HG03378 (cell line): ENCODE measurements around the gene GPR32.
"Not testable (repeated sequence)": the region's sequence is repeated elsewhere in the genome, so short reads cannot be mapped to it uniquely, and the experiment has no call there.

ENCODE experiments used
- ATAC-seq: cut with Tn5 transposase; IDR thresholded peaks from one replicate; pipeline ENCODE4 v1.9.1; 2021; ENCODE audit warnings: mild to moderate bottlenecking, moderate library complexity; ENCODE audit not compliant: unreplicated experiment

The GPR32 gene

GRCh38 chr19:50797781-50798658 lies 27.8 kb downstream of the GPR32 start:
- no peak for ATAC-seq

DNA sequence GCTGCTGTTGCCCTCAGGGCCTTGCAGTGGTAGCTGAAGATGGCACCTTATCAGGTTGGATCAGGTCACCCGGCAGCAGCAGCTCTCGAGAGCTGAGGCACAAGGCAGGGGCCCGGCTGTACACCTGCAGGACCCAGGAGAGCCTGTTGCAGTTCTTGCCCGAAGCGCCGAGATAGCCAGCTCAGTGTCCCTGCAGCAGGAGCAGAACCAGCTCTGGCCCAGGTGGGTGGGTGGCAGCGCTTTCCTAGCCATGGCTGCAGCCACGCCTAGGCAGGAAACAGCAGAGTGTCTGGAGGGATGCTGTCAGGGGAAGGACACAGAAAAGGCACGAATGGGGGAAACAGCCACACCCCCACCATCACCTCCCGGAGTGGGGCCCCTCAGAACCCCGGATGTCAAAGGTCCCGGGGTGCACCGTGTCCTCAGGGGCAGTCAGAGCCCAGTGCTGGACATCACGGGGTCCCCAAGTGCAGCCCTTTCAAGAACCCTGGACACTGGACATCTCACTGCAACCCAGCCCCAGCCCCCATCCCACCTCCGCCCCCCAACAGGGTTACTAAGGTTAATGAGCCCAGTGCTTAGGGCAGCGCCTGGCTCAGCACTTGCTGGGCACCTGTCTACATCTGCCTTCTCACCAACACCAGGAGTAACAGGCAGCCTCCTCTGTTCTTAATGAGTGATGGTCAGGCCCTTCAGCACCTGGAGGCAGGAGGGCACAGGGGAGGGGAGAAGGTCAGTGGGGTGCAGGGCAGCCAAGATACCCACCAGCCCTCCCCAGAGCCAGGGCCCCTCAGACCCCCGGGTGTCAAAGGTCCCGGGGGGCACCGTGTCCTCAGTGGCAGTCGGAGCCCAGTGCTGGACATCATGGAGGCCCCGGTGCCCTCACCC lies 28.6 kb downstream of the GPR32 start:
- ATAC-seq = no peak

GRCh38 chr19:50799547-50799851 lies 29.2 kb downstream of the GPR32 start:
- ATAC-seq = no peak

GRCh38 chr19:50801107-50801506 lies 30.8 kb downstream of the GPR32 start:
- ATAC-seq = no peak

DNA sequence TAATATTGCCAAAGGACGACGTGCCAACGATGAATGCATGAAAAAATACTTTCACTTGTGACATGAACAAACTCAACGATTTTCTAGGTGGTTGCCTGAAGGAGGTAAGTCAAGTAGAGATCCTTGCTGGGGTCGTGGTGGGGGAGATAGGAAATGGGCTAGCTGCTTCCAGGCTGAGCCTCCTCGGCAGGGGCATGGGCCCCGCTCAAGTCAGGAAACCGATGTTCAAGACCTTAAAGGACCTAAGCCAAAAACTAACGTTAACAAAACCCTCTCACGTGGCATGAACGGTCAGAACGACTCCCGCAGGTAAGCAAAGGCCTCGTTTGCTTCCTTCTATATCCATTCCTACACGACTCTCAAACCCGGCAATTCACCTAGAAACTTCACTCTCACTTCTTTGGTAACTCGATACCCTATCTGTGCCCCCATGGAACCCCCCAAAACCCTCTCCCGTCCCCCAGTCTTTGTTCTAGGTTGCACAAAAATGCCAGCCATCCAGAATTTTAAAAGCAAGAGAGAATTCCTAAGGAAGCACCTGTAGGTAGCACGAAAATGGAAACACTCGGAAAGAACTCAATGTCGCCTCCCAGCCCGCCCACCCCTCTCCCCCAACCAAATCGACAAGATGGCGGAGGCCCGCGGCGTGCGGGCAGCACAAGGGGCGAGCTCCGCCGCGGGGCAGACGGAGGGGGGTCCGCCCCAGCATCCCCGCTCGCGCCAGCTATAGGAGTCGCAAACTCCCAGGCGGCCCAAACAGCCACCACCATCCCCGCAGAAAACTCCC lies 33.6 kb downstream of the GPR32 start:
- ATAC-seq = no peak

DNA sequence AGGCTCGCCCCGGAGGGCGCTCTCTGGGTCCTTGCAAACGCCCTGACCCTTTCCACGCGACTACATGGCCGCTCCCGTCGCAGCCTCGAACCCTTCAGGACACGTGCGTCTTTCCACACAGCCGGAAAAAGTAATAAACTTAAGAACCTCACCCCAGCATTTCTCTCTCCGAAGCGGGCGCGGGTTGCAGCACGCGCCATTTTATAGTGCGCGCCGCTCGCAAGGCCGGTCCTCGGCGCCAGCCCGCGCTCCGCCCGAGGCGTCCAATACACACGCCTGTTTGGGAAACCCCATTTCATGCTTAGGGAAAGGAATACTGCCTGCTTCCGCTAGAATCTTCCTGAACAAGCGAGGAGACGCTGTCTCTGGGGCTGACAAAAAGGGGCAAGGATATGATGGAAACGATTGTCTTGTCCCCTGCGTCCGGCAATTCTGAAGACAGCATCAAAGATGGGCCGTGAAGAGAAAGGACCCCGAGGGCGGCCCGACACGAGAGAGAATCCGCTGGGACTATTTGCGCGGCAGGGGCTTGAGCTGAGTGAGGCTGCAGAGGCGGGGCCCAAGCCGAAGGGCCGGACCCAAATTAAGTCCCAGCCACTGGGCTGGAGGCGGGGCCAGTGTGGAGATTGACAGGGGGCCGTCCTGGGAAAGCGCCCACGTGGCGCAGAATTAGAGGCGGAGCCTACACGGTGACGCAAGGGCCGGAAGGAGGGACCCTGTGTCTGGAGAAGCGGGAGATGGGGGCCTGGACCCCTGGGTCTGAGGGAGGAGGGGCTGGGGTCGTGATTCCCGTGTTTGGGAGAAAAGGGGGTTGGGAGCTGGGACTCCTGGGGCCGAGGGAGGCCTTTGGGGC lies 34.4 kb downstream of the GPR32 start:
- ATAC-seq = peak; percentile 77

- no peak for ATAC-seq
These were observed 38.6 kb downstream of the GPR32 start for GRCh38 chr19:50808856-50809255.

DNA sequence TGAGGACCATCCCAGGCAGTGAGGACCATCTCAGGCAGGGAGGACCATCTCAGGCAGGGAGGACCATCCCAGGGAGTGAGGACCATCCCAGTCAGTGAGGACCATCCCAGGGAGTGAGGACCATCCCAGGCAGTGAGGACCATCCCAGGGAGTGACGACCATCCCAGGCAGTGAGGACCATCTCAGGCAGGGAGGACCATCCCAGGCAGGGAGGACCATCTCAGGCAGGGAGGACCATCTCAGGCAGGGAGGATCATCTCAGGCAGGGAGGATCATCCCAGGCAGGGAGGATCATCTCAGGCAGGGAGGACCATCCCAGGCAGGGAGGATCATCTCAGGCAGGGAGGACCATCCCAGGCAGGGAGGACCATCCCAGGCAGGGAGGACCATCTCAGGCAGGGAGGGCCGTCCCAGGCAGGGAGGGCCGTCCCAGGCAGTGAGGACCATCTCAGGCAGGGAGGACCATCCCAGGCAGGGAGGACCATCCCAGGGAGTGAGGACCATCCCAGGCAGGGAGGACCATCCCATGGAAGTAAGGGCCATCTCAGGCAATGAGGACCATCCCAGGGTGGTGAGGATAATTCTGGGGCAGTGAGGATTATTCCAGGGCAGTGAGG lies 41.5 kb downstream of the GPR32 start:
- ATAC-seq = not testable (repeated sequence)

- no peak for ATAC-seq
These were observed 42.2 kb downstream of the GPR32 start for GRCh38 chr19:50812474-50812873.

DNA sequence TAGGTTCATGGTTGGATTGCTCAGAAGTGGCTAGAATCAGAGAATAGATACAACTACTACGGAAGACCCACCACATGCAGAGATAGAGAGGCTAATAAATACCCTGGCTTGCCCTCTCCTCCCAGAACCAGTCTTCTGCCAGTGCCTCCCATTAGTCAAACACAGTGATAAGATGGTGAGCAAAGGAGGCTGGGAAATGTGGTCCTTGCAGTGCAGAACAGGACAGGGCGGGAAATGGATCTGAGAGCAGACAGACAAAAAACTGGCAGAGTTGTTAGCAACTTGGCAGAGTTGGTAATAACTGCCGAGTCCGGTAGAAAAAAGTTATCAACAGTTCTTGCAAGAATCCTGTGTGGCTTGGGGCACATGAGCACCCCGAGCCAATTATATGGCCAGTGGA lies 44.6 kb downstream of the GPR32 start:
- ATAC-seq = no peak

GRCh38 chr19:50815439-50815838 lies 45.2 kb downstream of the GPR32 start:
- no peak for ATAC-seq

- peak; percentile 34 for ATAC-seq
These were observed 47.9 kb downstream of the GPR32 start for GRCh38 chr19:50817941-50818858.

DNA sequence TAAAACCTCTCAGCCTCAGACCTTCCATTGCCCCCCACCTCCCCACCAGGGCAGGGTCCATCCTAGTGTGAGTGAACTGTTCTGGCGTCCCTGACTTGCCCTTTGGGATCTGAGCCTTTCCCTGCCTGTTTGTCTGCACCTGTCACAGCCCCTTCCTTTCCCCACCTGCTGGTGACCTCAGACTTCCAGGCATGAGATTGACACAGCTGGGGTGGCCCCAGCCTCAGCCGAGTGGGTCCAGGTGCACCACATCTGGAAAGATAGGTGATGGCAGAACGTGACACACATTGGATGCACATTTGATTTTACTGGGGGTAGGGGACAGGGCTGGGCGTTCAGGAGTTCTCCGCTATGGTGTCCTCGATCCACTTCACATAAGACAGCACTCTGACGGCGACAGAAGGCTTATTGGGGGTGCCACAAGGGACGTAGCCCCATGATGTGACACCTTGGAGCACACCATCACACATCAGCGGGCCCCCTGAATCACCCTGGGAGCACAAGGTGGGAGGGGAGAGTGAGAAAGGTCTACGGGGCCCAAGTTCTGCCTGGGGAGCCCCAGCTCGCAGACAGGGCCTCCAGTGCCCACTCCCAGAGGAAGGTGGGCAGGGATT lies 48.7 kb downstream of the GPR32 start:
- no peak for ATAC-seq

GRCh38 chr19:50819636-50820035 lies 49.4 kb downstream of the GPR32 start:
- no peak for ATAC-seq

DNA sequence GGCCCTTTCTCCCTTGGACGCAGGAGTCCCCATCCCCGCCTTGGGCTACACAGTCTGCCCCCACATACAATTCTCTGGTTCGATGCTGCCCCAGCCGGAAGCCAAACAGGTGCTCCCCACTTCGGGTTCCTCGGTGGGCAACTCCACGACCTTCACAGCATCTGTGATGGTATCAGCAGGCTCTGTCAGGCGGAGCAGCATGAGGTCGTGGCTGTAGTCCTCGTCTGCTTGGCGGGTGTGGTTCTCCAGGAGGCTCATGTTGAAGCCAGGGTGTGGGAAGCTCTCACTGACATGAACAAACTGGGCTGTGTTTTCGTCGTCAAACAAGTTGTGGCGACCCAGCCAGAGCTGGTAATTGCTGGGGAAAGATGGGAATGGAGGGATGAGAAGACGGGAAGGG lies 49.8 kb downstream of the GPR32 start:
- ATAC-seq = no peak

- no peak for ATAC-seq
These were observed 50.4 kb downstream of the GPR32 start for GRCh38 chr19:50820549-50821247.

DNA sequence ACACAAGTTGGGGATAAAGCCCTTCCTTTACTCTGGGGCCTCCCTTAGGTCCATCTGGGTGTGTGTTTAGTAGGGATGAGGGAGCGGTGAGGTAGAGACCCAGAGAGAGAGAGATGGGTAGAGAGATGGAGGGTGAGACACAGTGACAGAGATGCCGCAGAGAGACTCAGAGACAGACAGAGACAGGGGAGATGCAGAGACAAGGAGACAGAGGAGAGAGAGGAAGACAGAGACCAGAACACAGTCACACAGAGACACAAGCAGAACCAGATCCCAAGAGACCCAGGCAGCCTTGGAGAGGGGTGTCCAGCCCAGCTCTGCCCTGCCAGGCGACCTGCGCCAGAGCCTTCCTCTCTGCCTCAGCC lies 51.0 kb downstream of the GPR32 start:
- no peak for ATAC-seq
